GM12892 (cell line): ENCODE data around the gene HDGFL2.

Source experiments
- DNase-seq: peaks from one replicate; pipeline ENCODE4 v3.0.0; 2011; ENCODE audit not compliant: insufficient read length
- FAIRE-seq: peaks from 2 replicates; lab custom pipeline; 2011; peaks lifted over from hg19 to GRCh38; lab: Jason Lieb, UNC
- POLR2A ChIP-seq: IDR thresholded peaks from 2 replicates; pipeline ENCODE4 v1.6.1; 2011; ENCODE audit warnings: low read depth, low read length, control low read depth
- POLR2AphosphoS5 ChIP-seq: IDR thresholded peaks from 2 replicates; pipeline ENCODE4 v1.6.1; 2011; ENCODE audit warnings: low read depth, low read length, control low read depth
- TAF1 ChIP-seq: IDR thresholded peaks from 2 replicates; pipeline ENCODE4 v1.6.1; 2011; ENCODE audit warnings: low read depth, mild to moderate bottlenecking, control low read depth, low read length, borderline replicate concordance

Gene HDGFL2

GRCh38 chr19:4543842-4544647 is 71.9 kb downstream of the HDGFL2 start:
- FAIRE-seq: no peak
- no peak for DNase-seq
- TF ChIP-seq POLR2A (no peak), TAF1 (no peak), POLR2AphosphoS5 (no peak)

DNA sequence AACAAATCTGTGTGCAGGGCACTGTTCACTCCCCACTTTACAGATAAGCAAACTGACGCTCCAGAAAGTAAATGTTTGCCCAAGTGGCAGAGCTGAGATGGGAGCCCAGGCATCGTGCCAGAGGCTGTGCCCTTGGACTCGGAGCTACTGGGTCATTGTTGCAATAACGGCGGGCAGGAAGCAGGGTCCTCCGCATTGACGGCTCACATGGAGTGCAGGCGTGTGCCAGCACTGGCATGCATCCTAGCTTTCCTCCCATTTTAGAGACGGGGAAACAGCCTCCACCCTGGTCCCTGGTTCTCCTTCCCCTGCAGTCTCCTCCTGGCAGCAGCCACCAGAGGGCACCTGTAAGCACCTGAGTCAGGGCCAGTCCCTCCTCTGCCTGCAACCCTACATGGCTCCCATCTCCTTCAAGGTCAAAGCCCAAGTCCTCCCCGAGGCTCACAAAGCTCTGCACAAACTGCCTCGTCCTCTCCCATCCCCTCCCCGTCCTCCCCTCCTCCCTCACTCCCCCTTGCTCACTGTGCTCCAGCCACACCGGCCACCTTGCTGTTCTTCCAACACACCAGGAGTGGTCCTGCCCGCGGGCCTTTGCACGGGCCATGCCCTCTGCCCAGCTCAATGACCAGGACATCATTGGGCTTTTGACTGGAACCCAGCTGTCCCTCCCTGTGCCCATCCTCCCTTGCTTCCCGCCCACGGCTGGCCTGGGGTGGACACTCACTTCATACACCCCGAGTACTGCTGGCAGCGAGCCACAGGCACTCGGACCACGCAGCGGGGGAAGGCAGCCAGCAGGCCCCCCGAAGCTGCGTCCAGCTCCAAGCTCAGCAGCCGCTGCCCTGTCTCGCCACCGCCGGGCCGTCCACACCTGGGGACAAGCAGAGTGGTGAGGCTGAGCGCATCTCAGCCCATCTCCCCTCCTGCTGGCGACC is 75.5 kb downstream of the HDGFL2 start:
- FAIRE-seq (no peak), DNase-seq (no peak)

GRCh38 chr19:4548238-4548584 is 76.1 kb downstream of the HDGFL2 start:
- DNase-seq (no peak), FAIRE-seq (no peak)
- TF ChIP-seq TAF1: no peak
- TF ChIP-seq POLR2A: no peak
- TF ChIP-seq POLR2AphosphoS5: no peak

More for the DNA sequence above, 75.5 kb downstream of the HDGFL2 start:
- TF ChIP-seq POLR2AphosphoS5: no peak
- no peak for TF ChIP-seq TAF1
- no peak for TF ChIP-seq POLR2A

- no peak for DNase-seq
- no peak for TF ChIP-seq POLR2AphosphoS5
- no peak for TF ChIP-seq TAF1
- no peak for TF ChIP-seq POLR2A
- FAIRE-seq: no peak
These were observed 77.9 kb downstream of the HDGFL2 start for GRCh38 chr19:4550018-4550417.

- DNase-seq: no peak
- FAIRE-seq: no peak
- TF ChIP-seq POLR2AphosphoS5 (no peak), POLR2A (no peak), TAF1 (no peak)
These were observed 78.5 kb downstream of the HDGFL2 start for GRCh38 chr19:4550479-4551050.
